Stomach smooth muscle (tissue), 2 donors: ENCODE measurements around the gene DEPDC5.
A peak's percentile ranks its signal among the peaks of the same experiment; 100 is the strongest.

Experiments
- H3K27ac ChIP-seq: one replicate; pipeline ENCODE4 v1.7.0; 2013; ENCODE audit warnings: mild to moderate bottlenecking, low read length, inconsistent platforms
- H3K27me3 ChIP-seq, 2 donors: one replicate each; pipeline ENCODE4 v1.7.0; 2013; ENCODE audit warnings: low read length in 2 of 2; ENCODE audit not compliant: insufficient read depth in 2 of 2, control insufficient read depth in 1 of 2
- H3K36me3 ChIP-seq, 2 donors: one replicate each; pipeline ENCODE4 v1.7.0; 2013; ENCODE audit warnings: low read length in 2 of 2; ENCODE audit not compliant: control insufficient read depth in 2 of 2, insufficient read depth in 2 of 2
- H3K4me1 ChIP-seq: one replicate; pipeline ENCODE4 v1.7.0; 2013; ENCODE audit warnings: low read length; ENCODE audit not compliant: control insufficient read depth, insufficient read depth
- H3K4me3 ChIP-seq, 2 donors: one replicate each; pipeline ENCODE4 v1.7.0; 2013; ENCODE audit warnings: low read length in 2 of 2
- H3K9ac ChIP-seq, 2 donors: one replicate each; pipeline ENCODE4 v1.7.0; 2013; ENCODE audit warnings: low read length in 2 of 2, mild to moderate bottlenecking in 1 of 2
- H3K9me3 ChIP-seq, 2 donors: one replicate each; pipeline ENCODE4 v1.7.0; 2013; ENCODE audit warnings: low read length in 2 of 2; ENCODE audit not compliant: control insufficient read depth in 2 of 2
- donor health status: healthy.
- donor health status: Pancreatic carcinoma.

The DEPDC5 gene

GRCh38 chr22:31829505-31829904, 75.7 kb downstream of the DEPDC5 start:
- Histone ChIP-seq H3K27me3 (no peaks in the 10 kb centered on the region), H3K27ac (no peak overlapping the region), H3K9me3 (no peaks in the 10 kb centered on the region), H3K4me1 (no peaks in the 10 kb centered on the region), H3K9ac (no peak overlapping the region), H3K4me3 (no peak overlapping the region), H3K36me3 (peaks cover 14 to 22% of the 10 kb centered on the region in 2 donors)

GRCh38 chr22:31830721-31831070, 76.9 kb downstream of the DEPDC5 start:
- H3K27ac ChIP-seq = no peak overlapping the region
- no peaks in the 10 kb centered on the region for H3K9me3 ChIP-seq
- H3K4me3 ChIP-seq = no peak overlapping the region
- H3K4me1 ChIP-seq = no peaks in the 10 kb centered on the region
- H3K36me3 ChIP-seq = peaks cover 16 to 20% of the 10 kb centered on the region in 2 donors
- no peaks in the 10 kb centered on the region for H3K27me3 ChIP-seq
- H3K9ac ChIP-seq = no peak overlapping the region

GRCh38 chr22:31833930-31834329, 80.1 kb downstream of the DEPDC5 start:
- Histone ChIP-seq H3K9me3 (no peaks in the 10 kb centered on the region), H3K27ac (no peak overlapping the region), H3K4me1 (no peaks in the 10 kb centered on the region), H3K27me3 (no peaks in the 10 kb centered on the region), H3K36me3 (peaks cover 20 to 23% of the 10 kb centered on the region in 2 donors), H3K4me3 (no peak overlapping the region), H3K9ac (no peak overlapping the region)

- no peaks in the 10 kb centered on the region for H3K27me3 ChIP-seq
- peaks cover 3% of the 10 kb centered on the region for H3K4me1 ChIP-seq
- no peak overlapping the region for H3K9ac ChIP-seq
- no peaks in the 10 kb centered on the region for H3K9me3 ChIP-seq
- no peak overlapping the region for H3K27ac ChIP-seq
- no peak overlapping the region for H3K4me3 ChIP-seq
- H3K36me3 ChIP-seq = peaks cover 21 to 27% of the 10 kb centered on the region in 2 donors
These were observed 82.2 kb downstream of the DEPDC5 start for GRCh38 chr22:31836010-31836409.

- Histone ChIP-seq H3K27me3 (no peaks in the 10 kb centered on the region), H3K27ac (no peak overlapping the region), H3K9ac (no peak overlapping the region), H3K36me3 (peaks cover 26 to 29% of the 10 kb centered on the region in 2 donors), H3K4me3 (no peak overlapping the region), H3K4me1 (peaks cover 3% of the 10 kb centered on the region), H3K9me3 (no peaks in the 10 kb centered on the region)
These were observed 85.1 kb downstream of the DEPDC5 start for GRCh38 chr22:31838917-31839316.

DNA sequence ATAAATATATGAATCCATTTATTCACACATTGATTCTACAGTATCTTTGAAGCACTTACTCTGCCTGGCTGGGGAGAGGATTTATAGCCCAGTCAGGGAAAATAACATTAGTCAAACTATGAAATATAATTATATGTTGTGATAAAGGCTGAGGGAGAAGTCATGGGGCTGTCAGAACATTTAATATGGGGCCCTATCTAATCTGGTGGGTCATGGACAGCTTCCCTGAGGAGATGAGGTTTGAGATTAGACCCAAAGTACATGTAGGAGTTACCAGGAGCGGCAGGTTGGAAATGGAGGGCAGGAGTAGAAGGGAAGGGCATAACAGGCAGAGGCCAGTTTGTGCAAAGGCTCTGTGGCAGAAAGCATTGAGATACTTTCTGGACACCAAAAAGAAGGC, 86.2 kb downstream of the DEPDC5 start:
- peaks cover 3% of the 10 kb centered on the region for H3K4me1 ChIP-seq
- H3K27ac ChIP-seq = no peak overlapping the region
- no peaks in the 10 kb centered on the region for H3K27me3 ChIP-seq
- no peak overlapping the region for H3K4me3 ChIP-seq
- H3K36me3 ChIP-seq = peaks cover 28 to 35% of the 10 kb centered on the region in 2 donors
- no peak overlapping the region for H3K9ac ChIP-seq
- no peaks in the 10 kb centered on the region for H3K9me3 ChIP-seq

DNA sequence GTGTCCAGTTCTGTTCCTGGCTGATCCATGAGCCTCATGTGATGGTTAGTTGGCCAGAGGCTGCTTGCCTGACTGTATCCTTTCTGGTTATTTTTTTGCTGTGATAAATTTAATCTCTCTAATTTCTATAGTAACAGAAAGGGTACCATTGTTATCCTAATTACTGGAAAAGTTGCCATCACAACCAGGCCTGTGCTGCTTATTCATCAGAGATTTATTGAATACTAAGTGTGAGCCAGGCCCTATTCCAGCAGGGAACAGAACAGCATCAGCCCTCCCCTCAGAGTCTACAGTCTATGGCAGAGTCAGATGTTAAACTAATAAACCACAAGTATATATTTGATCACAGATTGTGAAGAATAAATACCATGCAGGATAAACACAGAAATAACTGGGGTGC, 86.8 kb downstream of the DEPDC5 start:
- Histone ChIP-seq H3K27me3 (no peaks in the 10 kb centered on the region), H3K36me3 (peaks cover 32 to 41% of the 10 kb centered on the region in 2 donors), H3K4me3 (no peak overlapping the region), H3K9ac (no peak overlapping the region), H3K9me3 (no peaks in the 10 kb centered on the region), H3K27ac (no peak overlapping the region), H3K4me1 (peaks cover 3% of the 10 kb centered on the region)

DNA sequence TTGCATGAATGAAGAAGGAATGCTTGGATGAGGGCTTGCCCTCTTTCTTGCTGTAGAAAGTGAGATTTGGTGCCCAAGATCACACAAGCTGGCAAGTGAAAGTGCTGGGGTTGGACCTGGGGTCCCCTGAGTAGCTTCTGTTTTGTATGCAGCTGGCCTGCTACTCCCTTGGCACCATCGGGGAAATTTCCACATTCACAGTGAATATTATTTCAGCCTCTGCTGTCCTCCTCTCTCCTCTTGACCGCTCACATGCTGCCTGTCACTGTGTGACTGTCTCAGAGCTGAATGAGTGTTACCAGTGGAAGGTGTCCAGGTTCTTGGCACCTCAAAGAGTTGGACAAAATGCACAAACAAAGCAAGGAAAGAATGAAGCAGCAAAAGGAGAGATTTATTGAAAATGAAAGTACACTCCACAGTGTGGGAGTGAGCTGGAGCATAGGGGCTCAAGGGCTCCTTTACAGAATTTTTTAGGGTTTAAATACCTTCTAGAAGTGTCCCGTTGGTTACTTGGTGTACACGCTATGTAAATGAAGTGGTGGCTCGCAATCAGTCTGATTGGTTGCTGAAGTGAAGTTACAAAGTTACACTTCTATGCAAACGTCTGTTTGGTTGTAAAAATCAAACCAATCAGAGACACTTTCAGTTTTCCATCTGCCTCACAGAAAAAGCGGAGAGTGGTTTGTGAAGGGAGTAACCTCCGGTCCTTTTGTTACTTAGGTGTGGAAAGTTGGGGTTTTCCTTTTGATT, 87.4 kb downstream of the DEPDC5 start:
- Histone ChIP-seq H3K9me3 (no peaks in the 10 kb centered on the region), H3K9ac (peak overlapping the region in 1 of 2 donors; percentile 29), H3K4me1 (peaks cover 3% of the 10 kb centered on the region), H3K36me3 (peaks cover 35 to 36% of the 10 kb centered on the region in 2 donors), H3K27ac (no peak overlapping the region), H3K27me3 (no peaks in the 10 kb centered on the region), H3K4me3 (peak overlapping the region in 1 of 2 donors; percentile 58)

- peaks cover 3% of the 10 kb centered on the region for H3K4me1 ChIP-seq
- H3K27me3 ChIP-seq = no peaks in the 10 kb centered on the region
- no peak overlapping the region for H3K4me3 ChIP-seq
- no peaks in the 10 kb centered on the region for H3K9me3 ChIP-seq
- H3K36me3 ChIP-seq = peaks cover 36 to 40% of the 10 kb centered on the region in 2 donors
- H3K27ac ChIP-seq = no peak overlapping the region
- H3K9ac ChIP-seq = no peak overlapping the region
These were observed 89.7 kb downstream of the DEPDC5 start for GRCh38 chr22:31843526-31843925.

DNA sequence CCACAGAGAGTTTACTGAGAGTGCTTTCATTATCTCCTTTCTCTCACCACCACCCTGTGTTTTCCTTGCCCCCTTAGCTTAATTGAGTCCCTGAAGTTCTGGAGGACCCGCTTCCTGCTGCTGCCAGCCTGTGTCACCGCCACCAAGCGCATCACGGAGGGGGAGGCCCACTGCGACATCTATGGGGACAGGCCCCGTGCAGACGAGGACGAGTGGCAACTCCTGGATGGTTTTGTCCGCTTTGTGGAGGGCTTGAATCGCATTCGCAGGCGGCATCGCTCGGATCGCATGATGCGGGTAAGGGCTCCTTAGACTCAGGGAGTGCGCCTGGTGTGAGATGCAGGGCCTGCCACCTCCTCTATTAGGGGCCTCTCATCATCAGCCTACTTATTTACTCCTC, 91.1 kb downstream of the DEPDC5 start:
- Histone ChIP-seq H3K9me3 (no peaks in the 10 kb centered on the region), H3K9ac (no peak overlapping the region), H3K27ac (no peak overlapping the region), H3K36me3 (peaks cover 33 to 35% of the 10 kb centered on the region in 2 donors), H3K4me3 (no peak overlapping the region), H3K4me1 (peaks cover 3% of the 10 kb centered on the region), H3K27me3 (no peaks in the 10 kb centered on the region)
